HG02588 (cell line): ENCODE data around the gene SLC36A1.
A peak's percentile ranks its signal among the peaks of the same experiment; 100 is the strongest.
"Not testable (repeated sequence)": the region's sequence is repeated elsewhere in the genome, so short reads cannot be mapped to it uniquely, and the experiment has no call there.

Experiments
- ATAC-seq: cut with Tn5 transposase; IDR thresholded peaks from one replicate; pipeline ENCODE4 v1.9.1; 2021; ENCODE audit warnings: mild to moderate bottlenecking, moderate library complexity; ENCODE audit not compliant: unreplicated experiment

Gene SLC36A1

GRCh38 chr5:151483176-151483575 lies 35.8 kb downstream of the SLC36A1 start:
- ATAC-seq, result no peak

- ATAC-seq, result no peak
Measured at GRCh38 chr5:151483647-151484046, 36.2 kb downstream of the SLC36A1 start.

GRCh38 chr5:151487544-151487943 lies 40.1 kb downstream of the SLC36A1 start:
- ATAC-seq, result no peak

- ATAC-seq, result no peak
Measured at GRCh38 chr5:151490627-151491026, 43.2 kb downstream of the SLC36A1 start.

- no peak for ATAC-seq
Measured at GRCh38 chr5:151491062-151491461, 43.7 kb downstream of the SLC36A1 start.

GRCh38 chr5:151492729-151493128 lies 45.3 kb downstream of the SLC36A1 start:
- no peak for ATAC-seq

GRCh38 chr5:151493665-151494064 lies 46.3 kb downstream of the SLC36A1 start:
- ATAC-seq, result no peak

GRCh38 chr5:151495320-151495719 lies 47.9 kb downstream of the SLC36A1 start:
- no peak for ATAC-seq

- no peak for ATAC-seq
Measured at GRCh38 chr5:151496041-151496484, 48.7 kb downstream of the SLC36A1 start.

- ATAC-seq, result no peak
Measured at GRCh38 chr5:151497391-151498002, 50.1 kb downstream of the SLC36A1 start.

GRCh38 chr5:151498395-151499155 lies 51.2 kb downstream of the SLC36A1 start:
- ATAC-seq, result no peak

- no peak for ATAC-seq
Measured at GRCh38 chr5:151499501-151500035, 52.2 kb downstream of the SLC36A1 start.

GRCh38 chr5:151504006-151504405 lies 56.6 kb downstream of the SLC36A1 start:
- ATAC-seq, result no peak

GRCh38 chr5:151508308-151508707 lies 60.9 kb downstream of the SLC36A1 start:
- not testable (repeated sequence) for ATAC-seq

GRCh38 chr5:151509231-151509630 lies 61.8 kb downstream of the SLC36A1 start:
- no peak for ATAC-seq

- ATAC-seq, result no peak
Measured at GRCh38 chr5:151509836-151510235, 62.4 kb downstream of the SLC36A1 start.

- ATAC-seq, result no peak
Measured at GRCh38 chr5:151517122-151517920, 69.9 kb downstream of the SLC36A1 start.

- no peak for ATAC-seq
Measured at GRCh38 chr5:151520294-151520693, 72.9 kb downstream of the SLC36A1 start.

GRCh38 chr5:151522226-151522625 lies 74.8 kb downstream of the SLC36A1 start:
- no peak for ATAC-seq

- peak; percentile 89 for ATAC-seq
Measured at GRCh38 chr5:151523335-151523734, 75.9 kb downstream of the SLC36A1 start.

GRCh38 chr5:151528153-151528552 lies 80.8 kb downstream of the SLC36A1 start:
- no peak for ATAC-seq
